Lower leg skin (tissue), 4 donors: Measurements from ENCODE around the gene SMAD6. TPM values are rescaled to one million over a fixed set of nuclear protein-coding genes. Genes with fewer than 3 reads are reported as not detected.
A peak's percentile ranks its signal among the peaks of the same experiment; 100 is the strongest.

ENCODE experiments used
- DNase-seq, 2 donors: peaks; one replicate each; pipeline ENCODE4 v3.0.0-alpha.2; 2019; ENCODE audit warnings: low spot score in 2 of 2
- H3K4me3 ChIP-seq: fragments of 200-600 bp; sonication (generic); 2 replicates; pipeline ENCODE4 v1.5.1; 2017; ENCODE audit warnings: mild to moderate bottlenecking, low read depth; ENCODE audit not compliant: poor library complexity, severe bottlenecking
- CTCF ChIP-seq, 3 donors: fragments of 450-650 bp; IDR thresholded peaks; one replicate each; pipeline ENCODE4 v1.5.1; 2016; ENCODE audit warnings: antibody characterized with exemption in 3 of 3, mild to moderate bottlenecking in 3 of 3, moderate library complexity in 2 of 3
- POLR2A ChIP-seq, 2 donors: fragments of 450-650 bp; IDR thresholded peaks; one replicate each; pipeline ENCODE4 v1.6.1; 2016 to 2017; ENCODE audit warnings: antibody characterized with exemption in 2 of 2, mild to moderate bottlenecking in 1 of 2, moderate library complexity in 1 of 2
- WGBS, 2 donors: methylation state at CpG; one replicate each; pipeline ENCODE4 v1.1.5; 2018; 5-methylcytosine and 5-hydroxymethylcytosine counted together
- intact Hi-C: fragments of 100-400 bp; cut with DNase I; formaldehyde crosslinking; loops from one replicate; pipeline ENCODE4 v1.15.0; 2023; ENCODE audit warnings: low total_unique reads
- total RNA-seq, 4 donors: library from RNA; depleted of rRNA; stranded (reverse); fragments of >200 nt; gene quantifications; one replicate each; pipeline ENCODE4 v1.1.0, GENCODE V29; 2016

Gene SMAD6
- total RNA-seq, 4 donors from 2014 or later, result 2.0 to 9.1 (median 6.7) TPM

- DNase-seq, result no peak
- TF ChIP-seq POLR2A (IDR thresholded peaks at IDR 0.05), result no peak
- no peak for TF ChIP-seq CTCF (IDR thresholded peaks at IDR 0.05)
- no peak overlapping the region for H3K4me3 ChIP-seq
- 60 to 72% methylated on average over 14 of the region's 14 CpGs for WGBS, 2 donors
- intact Hi-C loops, result loop anchor here (5.0 kb wide), 1 partner anchor 153 kb away; no protein-coding TSS in a partner anchor
These were observed 68.7 kb downstream of the SMAD6 start for GRCh38 chr15:66770518-66771350.

GRCh38 chr15:66771351-66771650 is 69.3 kb downstream of the SMAD6 start:
- H3K4me3 ChIP-seq, result no peak overlapping the region
- intact Hi-C loops, result loop anchor here (5.0 kb wide), 1 partner anchor 154 kb away; no protein-coding TSS in a partner anchor
- DNase-seq, result no peak
- TF ChIP-seq POLR2A (IDR thresholded peaks at IDR 0.05) (no peak), CTCF (IDR thresholded peaks at IDR 0.05) (no peak)
- WGBS, 2 donors, result 78 to 90% methylated on average over 5 of the region's 5 CpGs

GRCh38 chr15:66772604-66773128 is 70.6 kb downstream of the SMAD6 start:
- WGBS, 2 donors, result 57 to 59% methylated on average over 7 of the region's 7 CpGs
- TF ChIP-seq CTCF (IDR thresholded peaks at IDR 0.05), result no peak
- TF ChIP-seq POLR2A (IDR thresholded peaks at IDR 0.05), result no peak
- DNase-seq, result no peak
- no peak overlapping the region for H3K4me3 ChIP-seq
- intact Hi-C loops, result loop anchor here (5.0 kb wide), 1 partner anchor 155 kb away; no protein-coding TSS in a partner anchor

- intact Hi-C loops, result loop anchor here (5.0 kb wide), 1 partner anchor 156 kb away; no protein-coding TSS in a partner anchor
- TF ChIP-seq CTCF (IDR thresholded peaks at IDR 0.05) (no peak), POLR2A (IDR thresholded peaks at IDR 0.05) (no peak)
- no peak overlapping the region for H3K4me3 ChIP-seq
- WGBS, 2 donors, result 52 to 57% methylated on average over 12 of the region's 12 CpGs
- no peak for DNase-seq
These were observed 71.3 kb downstream of the SMAD6 start for GRCh38 chr15:66773129-66773873.

- intact Hi-C loops, result loop anchor here (5.0 kb wide), 1 partner anchor 157 kb away; no protein-coding TSS in a partner anchor
- TF ChIP-seq POLR2A (IDR thresholded peaks at IDR 0.05) (no peak), CTCF (IDR thresholded peaks at IDR 0.05) (peak in 1 of 3 donors; percentile 96)
- peak; percentile 78 to 97 for DNase-seq
- H3K4me3 ChIP-seq, result no peak overlapping the region
- WGBS, 2 donors, result 33 to 51% methylated on average over 19 of the region's 19 CpGs
These were observed 72.2 kb downstream of the SMAD6 start for GRCh38 chr15:66774001-66774814.
